Liver (tissue), 9 donors: ENCODE measurements around the gene MGRN1. TPM values are rescaled to one million over a fixed set of nuclear protein-coding genes. Genes with fewer than 3 reads are reported as not detected.

Experiments
- DNase-seq: peaks from one replicate; pipeline ENCODE4 v3.0.0-alpha.2; 2017; ENCODE audit warnings: low spot score
- H3K27ac ChIP-seq, 2 donors: one replicate each; pipeline ENCODE4 v1.7.0; 2013; ENCODE audit warnings: inconsistent platforms in 2 of 2, low read length in 2 of 2, control low read depth in 1 of 2, low read depth in 1 of 2, mild to moderate bottlenecking in 1 of 2
- H3K27me3 ChIP-seq, 4 donors: one replicate each; pipeline versions ENCODE4 v1.6.1 to v1.7.0; 2013; ENCODE audit warnings: low read length in 3 of 4, inconsistent platforms in 1 of 4, mild to moderate bottlenecking in 1 of 4, moderate library complexity in 1 of 4; ENCODE audit not compliant: control insufficient read depth in 4 of 4, insufficient read depth in 4 of 4
- H3K36me3 ChIP-seq, 4 donors: one replicate each; pipeline versions ENCODE4 v1.6.1 to v1.7.0; 2013; ENCODE audit warnings: low read length in 3 of 4, mild to moderate bottlenecking in 3 of 4, low read depth in 1 of 4, moderate library complexity in 1 of 4; ENCODE audit not compliant: control insufficient read depth in 4 of 4, insufficient read depth in 3 of 4
- H3K4me1 ChIP-seq, 4 donors: one replicate each; pipeline versions ENCODE4 v1.6.1 to v1.7.0; 2013; ENCODE audit warnings: low read length in 3 of 4, mild to moderate bottlenecking in 3 of 4, moderate library complexity in 1 of 4; ENCODE audit not compliant: control insufficient read depth in 4 of 4, insufficient read depth in 4 of 4
- H3K4me3 ChIP-seq, 3 donors: one replicate each; pipeline versions ENCODE4 v1.6.1 to v1.7.0; 2013; ENCODE audit warnings: low read length in 3 of 3, control low read depth in 1 of 3, low read depth in 1 of 3, mild to moderate bottlenecking in 1 of 3
- H3K9ac ChIP-seq, 2 donors: one replicate each; pipeline ENCODE4 v1.7.0; 2013; ENCODE audit warnings: low read length in 2 of 2, mild to moderate bottlenecking in 2 of 2, moderate library complexity in 2 of 2, control low read depth in 1 of 2, low read depth in 1 of 2
- H3K9me3 ChIP-seq, 4 donors: one replicate each; pipeline versions ENCODE4 v1.6.1 to v1.7.0; 2013; ENCODE audit warnings: low read length in 3 of 4; ENCODE audit not compliant: control insufficient read depth in 4 of 4
- EGR1 ChIP-seq, 2 donors: IDR thresholded peaks; 2 replicates each; pipeline ENCODE4 v1.6.1; 2016 to 2018; ENCODE audit warnings: antibody characterized with exemption in 2 of 2, low read depth in 2 of 2
- FOXA1 ChIP-seq: IDR thresholded peaks from 2 replicates; pipeline ENCODE4 v1.6.1; 2016; ENCODE audit warnings: antibody characterized with exemption
- FOXA2 ChIP-seq: IDR thresholded peaks from 2 replicates; pipeline ENCODE4 v1.6.1; 2016; ENCODE audit warnings: antibody characterized with exemption
- GABPA ChIP-seq, 2 donors: IDR thresholded peaks in 1 of 2; conservative IDR thresholded peaks in 1 of 2; 2 replicates each; pipeline ENCODE4 v1.6.1; 2016; ENCODE audit warnings: antibody characterized with exemption in 2 of 2, mild to moderate bottlenecking in 1 of 2, moderate library complexity in 1 of 2
- HNF4A ChIP-seq, 2 donors: conservative IDR thresholded peaks; 2 replicates each; pipeline ENCODE4 v1.6.1; 2016; ENCODE audit warnings: antibody characterized with exemption in 2 of 2, mild to moderate bottlenecking in 2 of 2
- HNF4G ChIP-seq: IDR thresholded peaks from 2 replicates; pipeline ENCODE4 v1.6.1; 2016; ENCODE audit warnings: antibody characterized with exemption
- JUND ChIP-seq, 2 donors: IDR thresholded peaks; 2 replicates each; pipeline ENCODE4 v1.6.1; 2016; ENCODE audit warnings: antibody characterized with exemption in 2 of 2
- NR2F2 ChIP-seq: IDR thresholded peaks from 2 replicates; pipeline ENCODE4 v1.6.1; 2016; ENCODE audit warnings: antibody characterized with exemption
- RXRA ChIP-seq, 2 donors: IDR thresholded peaks; 2 replicates each; pipeline ENCODE4 v1.6.1; 2017 to 2018; ENCODE audit warnings: antibody characterized with exemption in 2 of 2, mild to moderate bottlenecking in 1 of 2
- SP1 ChIP-seq: IDR thresholded peaks from 2 replicates; pipeline ENCODE4 v1.6.1; 2018; ENCODE audit warnings: antibody characterized with exemption, mild to moderate bottlenecking
- TAF1 ChIP-seq: conservative IDR thresholded peaks from 2 replicates; pipeline ENCODE4 v1.6.1; 2016; ENCODE audit warnings: antibody characterized with exemption, mild to moderate bottlenecking
- YY1 ChIP-seq: IDR thresholded peaks from 2 replicates; pipeline ENCODE4 v1.6.1; 2016; ENCODE audit warnings: antibody characterized with exemption, mild to moderate bottlenecking
- WGBS: extraction: QIAGEN DNeasy Blood & Tissue Kit; methylation state at CpG from one replicate; pipeline ENCODE4 v1.1.7; 2013; 5-methylcytosine and 5-hydroxymethylcytosine counted together
- polyA plus RNA-seq, 2 donors: library from polyadenylated mRNA; stranded (reverse) in 1 of 2; unstranded in 1 of 2; fragments of 200-250 nt in 1 of 2; fragments of >200 nt in 1 of 2; fragmentation: Nextera tagmentation in 1 of 2; extraction: Ambion mirVana in 1 of 2; gene quantifications; one replicate each; pipeline versions ENCODE4 v1.2.1 to v1.2.3, GENCODE V29; 2013 to 2015
- total RNA-seq, 2 donors: library from RNA; depleted of rRNA; stranded (reverse); fragments of >200 nt; gene quantifications; one replicate each; pipeline ENCODE4 v1.2.3, GENCODE V29; 2014
- TF ChIP-seq, protein P1 (sequence below): IDR thresholded peaks from 2 replicates; pipeline ENCODE4 v1.6.1; 2016; ENCODE audit warnings: antibody characterized with exemption, mild to moderate bottlenecking
- TF ChIP-seq, protein P2 (sequence below): IDR thresholded peaks from 2 replicates; pipeline ENCODE4 v1.6.1; 2016; ENCODE audit warnings: antibody characterized with exemption
- TF ChIP-seq, protein P3 (sequence below): IDR thresholded peaks from 2 replicates; pipeline ENCODE4 v1.6.1; 2016; ENCODE audit warnings: antibody characterized with exemption
- TF ChIP-seq, protein P4 (sequence below): IDR thresholded peaks from 2 replicates; pipeline ENCODE4 v1.6.1; 2016; ENCODE audit warnings: antibody characterized with exemption
- donor health status: healthy.
- donor health status: healthy.
- donor health status: healthy.
- donor health status: healthy.
- donor health status: healthy.

Gene MGRN1
- total and polyA plus RNA-seq, 4 donors, result 15.9 to 35.7 (median 25.9) TPM

DNA sequence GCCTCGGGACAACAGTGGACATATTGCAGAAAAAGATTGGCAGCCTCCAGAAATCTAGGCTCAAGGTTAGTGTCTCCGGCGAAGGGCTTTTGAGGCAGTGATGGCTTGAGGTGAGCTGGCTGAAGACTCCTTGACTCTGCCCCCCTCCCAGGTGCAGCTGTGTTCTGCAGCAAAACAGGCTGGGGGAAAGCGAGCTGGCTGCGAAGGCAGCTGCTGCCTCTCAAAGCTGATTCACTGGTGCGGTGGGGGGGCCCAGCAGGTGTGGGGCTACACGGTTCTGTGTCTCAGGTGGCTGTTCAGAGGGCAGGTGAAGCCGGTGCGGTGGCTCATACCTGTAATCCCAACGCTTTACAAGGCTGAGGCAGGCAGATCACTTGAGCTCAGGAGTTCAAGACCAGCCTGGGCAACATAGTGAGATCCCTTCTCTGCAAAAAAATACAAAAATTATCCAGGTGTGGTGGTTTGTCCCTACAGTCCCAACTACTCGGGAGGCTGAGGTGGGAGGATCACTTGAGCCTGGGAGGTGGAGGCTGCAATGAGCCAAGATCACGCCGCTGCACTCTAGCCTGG is 45.6 kb upstream of the MGRN1 start:
- Histone ChIP-seq H3K4me3 (no peak overlapping the region), H3K36me3 (no peaks in the 10 kb centered on the region), H3K9me3 (no peaks in the 10 kb centered on the region), H3K27me3 (no peaks in the 10 kb centered on the region), H3K27ac (no peak overlapping the region), H3K4me1 (no peaks in the 10 kb centered on the region), H3K9ac (no peak overlapping the region)
- 88% methylated on average over 13 of the region's 13 CpGs for WGBS
- no peak for TF ChIP-seq YY1
- no peak for TF ChIP-seq HNF4G
- TF ChIP-seq TAF1, result no peak
- no peak for TF ChIP-seq GABPA (IDR thresholded peaks at IDR 0.05 in 1 of 2, conservative IDR thresholded peaks at IDR 0.05 in 1 of 2)
- TF ChIP-seq FOXA1, result no peak
- TF ChIP-seq, protein P1, sequence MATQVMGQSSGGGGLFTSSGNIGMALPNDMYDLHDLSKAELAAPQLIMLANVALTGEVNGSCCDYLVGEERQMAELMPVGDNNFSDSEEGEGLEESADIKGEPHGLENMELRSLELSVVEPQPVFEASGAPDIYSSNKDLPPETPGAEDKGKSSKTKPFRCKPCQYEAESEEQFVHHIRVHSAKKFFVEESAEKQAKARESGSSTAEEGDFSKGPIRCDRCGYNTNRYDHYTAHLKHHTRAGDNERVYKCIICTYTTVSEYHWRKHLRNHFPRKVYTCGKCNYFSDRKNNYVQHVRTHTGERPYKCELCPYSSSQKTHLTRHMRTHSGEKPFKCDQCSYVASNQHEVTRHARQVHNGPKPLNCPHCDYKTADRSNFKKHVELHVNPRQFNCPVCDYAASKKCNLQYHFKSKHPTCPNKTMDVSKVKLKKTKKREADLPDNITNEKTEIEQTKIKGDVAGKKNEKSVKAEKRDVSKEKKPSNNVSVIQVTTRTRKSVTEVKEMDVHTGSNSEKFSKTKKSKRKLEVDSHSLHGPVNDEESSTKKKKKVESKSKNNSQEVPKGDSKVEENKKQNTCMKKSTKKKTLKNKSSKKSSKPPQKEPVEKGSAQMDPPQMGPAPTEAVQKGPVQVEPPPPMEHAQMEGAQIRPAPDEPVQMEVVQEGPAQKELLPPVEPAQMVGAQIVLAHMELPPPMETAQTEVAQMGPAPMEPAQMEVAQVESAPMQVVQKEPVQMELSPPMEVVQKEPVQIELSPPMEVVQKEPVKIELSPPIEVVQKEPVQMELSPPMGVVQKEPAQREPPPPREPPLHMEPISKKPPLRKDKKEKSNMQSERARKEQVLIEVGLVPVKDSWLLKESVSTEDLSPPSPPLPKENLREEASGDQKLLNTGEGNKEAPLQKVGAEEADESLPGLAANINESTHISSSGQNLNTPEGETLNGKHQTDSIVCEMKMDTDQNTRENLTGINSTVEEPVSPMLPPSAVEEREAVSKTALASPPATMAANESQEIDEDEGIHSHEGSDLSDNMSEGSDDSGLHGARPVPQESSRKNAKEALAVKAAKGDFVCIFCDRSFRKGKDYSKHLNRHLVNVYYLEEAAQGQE, result no peak
- TF ChIP-seq JUND (IDR thresholded peaks at IDR 0.05), result no peak
- TF ChIP-seq, protein P2, sequence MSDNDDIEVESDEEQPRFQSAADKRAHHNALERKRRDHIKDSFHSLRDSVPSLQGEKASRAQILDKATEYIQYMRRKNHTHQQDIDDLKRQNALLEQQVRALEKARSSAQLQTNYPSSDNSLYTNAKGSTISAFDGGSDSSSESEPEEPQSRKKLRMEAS, result no peak
- DNase-seq, result no peak

DNA sequence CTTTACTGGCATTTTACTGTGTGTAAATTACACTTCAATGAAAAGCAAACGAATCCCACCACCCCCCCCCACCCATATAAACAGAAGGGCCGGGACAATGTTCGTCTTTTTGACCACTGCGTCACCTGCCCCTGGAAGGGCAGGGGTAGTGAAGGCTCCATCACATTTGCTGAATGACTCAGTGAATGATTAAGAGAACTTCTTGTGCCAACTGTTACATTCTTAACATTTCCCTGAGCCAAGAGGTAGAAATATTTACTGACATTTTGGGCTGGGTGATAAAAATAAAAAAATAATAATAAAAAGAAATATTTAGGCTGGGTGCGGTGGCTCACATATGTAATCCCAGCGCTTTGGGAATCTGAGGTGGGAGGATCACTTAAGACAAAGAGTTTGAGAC is 44.4 kb upstream of the MGRN1 start:
- no peaks in the 10 kb centered on the region for H3K9me3 ChIP-seq
- H3K4me3 ChIP-seq, result no peak overlapping the region
- TF ChIP-seq, protein P3, sequence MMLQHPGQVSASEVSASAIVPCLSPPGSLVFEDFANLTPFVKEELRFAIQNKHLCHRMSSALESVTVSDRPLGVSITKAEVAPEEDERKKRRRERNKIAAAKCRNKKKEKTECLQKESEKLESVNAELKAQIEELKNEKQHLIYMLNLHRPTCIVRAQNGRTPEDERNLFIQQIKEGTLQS, result no peak
- TF ChIP-seq, protein P4, sequence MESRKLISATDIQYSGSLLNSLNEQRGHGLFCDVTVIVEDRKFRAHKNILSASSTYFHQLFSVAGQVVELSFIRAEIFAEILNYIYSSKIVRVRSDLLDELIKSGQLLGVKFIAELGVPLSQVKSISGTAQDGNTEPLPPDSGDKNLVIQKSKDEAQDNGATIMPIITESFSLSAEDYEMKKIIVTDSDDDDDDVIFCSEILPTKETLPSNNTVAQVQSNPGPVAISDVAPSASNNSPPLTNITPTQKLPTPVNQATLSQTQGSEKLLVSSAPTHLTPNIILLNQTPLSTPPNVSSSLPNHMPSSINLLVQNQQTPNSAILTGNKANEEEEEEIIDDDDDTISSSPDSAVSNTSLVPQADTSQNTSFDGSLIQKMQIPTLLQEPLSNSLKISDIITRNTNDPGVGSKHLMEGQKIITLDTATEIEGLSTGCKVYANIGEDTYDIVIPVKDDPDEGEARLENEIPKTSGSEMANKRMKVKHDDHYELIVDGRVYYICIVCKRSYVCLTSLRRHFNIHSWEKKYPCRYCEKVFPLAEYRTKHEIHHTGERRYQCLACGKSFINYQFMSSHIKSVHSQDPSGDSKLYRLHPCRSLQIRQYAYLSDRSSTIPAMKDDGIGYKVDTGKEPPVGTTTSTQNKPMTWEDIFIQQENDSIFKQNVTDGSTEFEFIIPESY, result no peak
- no peak for TF ChIP-seq FOXA1
- H3K36me3 ChIP-seq, result no peaks in the 10 kb centered on the region
- DNase-seq, result no peak
- H3K27ac ChIP-seq, result no peak overlapping the region
- no peaks in the 10 kb centered on the region for H3K27me3 ChIP-seq
- 71% methylated on average over 6 of the region's 6 CpGs for WGBS
- H3K4me1 ChIP-seq, result no peaks in the 10 kb centered on the region
- H3K9ac ChIP-seq, result no peak overlapping the region

DNA sequence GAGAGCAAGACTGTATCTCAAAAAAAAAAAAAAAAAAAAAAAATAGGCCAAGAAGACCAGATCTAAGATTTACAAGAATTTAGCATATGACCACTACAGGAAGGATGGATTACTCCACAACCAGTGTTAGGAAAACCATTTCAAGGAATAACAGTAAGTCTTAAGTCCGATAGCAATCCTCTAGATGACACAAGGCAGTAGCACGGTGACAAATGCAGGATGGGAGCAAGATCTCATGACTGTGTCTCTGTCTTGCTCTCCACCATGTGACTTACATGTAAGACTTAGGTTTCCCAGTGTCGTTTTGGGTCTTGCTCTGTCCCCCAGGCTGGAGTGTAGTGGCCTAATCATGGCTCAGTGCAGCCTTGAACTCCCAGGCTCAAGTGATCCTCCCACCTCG is 40.7 kb upstream of the MGRN1 start:
- H3K9ac ChIP-seq, result no peak overlapping the region
- H3K36me3 ChIP-seq, result no peaks in the 10 kb centered on the region
- 87% methylated on average over 4 of the region's 4 CpGs for WGBS
- H3K4me3 ChIP-seq, result no peak overlapping the region
- H3K4me1 ChIP-seq, result no peaks in the 10 kb centered on the region
- no peak overlapping the region for H3K27ac ChIP-seq
- no peaks in the 10 kb centered on the region for H3K27me3 ChIP-seq
- DNase-seq, result no peak
- peaks cover 0 to 3% (median 0%) of the 10 kb centered on the region in 4 donors for H3K9me3 ChIP-seq
- no peak for TF ChIP-seq SP1
- TF ChIP-seq JUND (IDR thresholded peaks at IDR 0.05), result no peak
- no peak for TF ChIP-seq FOXA1
- no peak for TF ChIP-seq TAF1
- no peak for TF ChIP-seq RXRA (IDR thresholded peaks at IDR 0.05)
- no peak for TF ChIP-seq EGR1 (IDR thresholded peaks at IDR 0.05; ENCODE audit: low read depth in 2 of 2)
- no peak for TF ChIP-seq FOXA2
- TF ChIP-seq HNF4A (conservative IDR thresholded peaks at IDR 0.05), result no peak
- no peak for TF ChIP-seq HNF4G
- TF ChIP-seq YY1, result no peak
- TF ChIP-seq, protein P1, result no peak
- no peak for TF ChIP-seq GABPA (IDR thresholded peaks at IDR 0.05 in 1 of 2, conservative IDR thresholded peaks at IDR 0.05 in 1 of 2)
- TF ChIP-seq NR2F2, result no peak
- TF ChIP-seq, protein P2, result no peak
